ENCODE results near the gene ANKRD30A.
"Not testable (repeated sequence)": the region's sequence is repeated elsewhere in the genome, so short reads cannot be mapped to it uniquely, and the experiment has no call there.

Gene ANKRD30A

DNA sequence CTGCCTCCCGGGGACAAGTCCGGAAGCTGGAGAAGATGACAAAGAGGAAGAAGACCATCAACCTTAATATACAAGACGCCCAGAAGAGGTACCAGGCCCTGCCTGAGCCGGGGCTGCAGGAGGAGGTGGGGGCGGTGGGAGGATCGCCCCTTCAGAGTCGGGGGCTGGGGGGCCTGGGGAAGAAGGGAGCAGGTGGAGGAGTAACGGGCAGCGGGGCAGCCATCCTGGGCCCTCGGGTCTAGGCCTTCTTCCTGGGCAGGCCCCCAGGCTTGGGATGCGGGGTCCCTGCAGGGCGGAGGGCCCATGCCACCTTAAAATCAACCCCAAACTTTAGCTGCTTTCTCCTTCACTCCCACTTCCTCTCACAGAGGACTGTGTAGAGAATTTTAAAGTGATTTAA lies 523 bp downstream of the ANKRD30A start:
- TF ChIP-seq, protein P1, sequence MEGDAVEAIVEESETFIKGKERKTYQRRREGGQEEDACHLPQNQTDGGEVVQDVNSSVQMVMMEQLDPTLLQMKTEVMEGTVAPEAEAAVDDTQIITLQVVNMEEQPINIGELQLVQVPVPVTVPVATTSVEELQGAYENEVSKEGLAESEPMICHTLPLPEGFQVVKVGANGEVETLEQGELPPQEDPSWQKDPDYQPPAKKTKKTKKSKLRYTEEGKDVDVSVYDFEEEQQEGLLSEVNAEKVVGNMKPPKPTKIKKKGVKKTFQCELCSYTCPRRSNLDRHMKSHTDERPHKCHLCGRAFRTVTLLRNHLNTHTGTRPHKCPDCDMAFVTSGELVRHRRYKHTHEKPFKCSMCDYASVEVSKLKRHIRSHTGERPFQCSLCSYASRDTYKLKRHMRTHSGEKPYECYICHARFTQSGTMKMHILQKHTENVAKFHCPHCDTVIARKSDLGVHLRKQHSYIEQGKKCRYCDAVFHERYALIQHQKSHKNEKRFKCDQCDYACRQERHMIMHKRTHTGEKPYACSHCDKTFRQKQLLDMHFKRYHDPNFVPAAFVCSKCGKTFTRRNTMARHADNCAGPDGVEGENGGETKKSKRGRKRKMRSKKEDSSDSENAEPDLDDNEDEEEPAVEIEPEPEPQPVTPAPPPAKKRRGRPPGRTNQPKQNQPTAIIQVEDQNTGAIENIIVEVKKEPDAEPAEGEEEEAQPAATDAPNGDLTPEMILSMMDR (IDR thresholded peaks at IDR 0.05; ENCODE audit: insufficient read depth, low read depth, low read length, missing control alignments): no peak
- DNase-seq (ENCODE audit: low read depth): no peak
- no peak overlapping the region for H3K4me3 ChIP-seq (ENCODE audit: low read depth, low read length)

DNA sequence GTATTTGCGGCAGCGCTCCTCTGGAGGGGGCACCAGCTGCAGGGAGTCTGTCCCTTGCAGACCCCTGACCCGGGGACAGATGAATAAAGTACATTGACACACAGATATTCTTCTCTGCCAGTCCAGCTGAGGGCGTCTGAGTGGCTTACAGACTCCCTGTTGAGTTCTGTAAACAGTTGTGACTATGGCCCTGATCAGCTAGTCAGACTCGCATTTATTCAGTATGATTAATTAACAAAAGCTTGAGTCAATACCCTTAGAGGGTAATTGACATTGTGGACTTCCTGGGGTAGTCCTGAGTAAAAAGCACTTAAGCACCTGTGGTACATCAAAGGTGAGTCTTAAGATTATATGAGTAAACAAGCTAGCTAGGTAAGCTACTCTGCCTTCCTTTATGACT lies 21.0 kb downstream of the ANKRD30A start:
- no peak overlapping the region for H3K4me3 ChIP-seq (ENCODE audit: low read depth, low read length)
- TF ChIP-seq, protein P1 (IDR thresholded peaks at IDR 0.05; ENCODE audit: insufficient read depth, low read depth, low read length, missing control alignments): no peak
- no peak for DNase-seq (ENCODE audit: low read depth)

DNA sequence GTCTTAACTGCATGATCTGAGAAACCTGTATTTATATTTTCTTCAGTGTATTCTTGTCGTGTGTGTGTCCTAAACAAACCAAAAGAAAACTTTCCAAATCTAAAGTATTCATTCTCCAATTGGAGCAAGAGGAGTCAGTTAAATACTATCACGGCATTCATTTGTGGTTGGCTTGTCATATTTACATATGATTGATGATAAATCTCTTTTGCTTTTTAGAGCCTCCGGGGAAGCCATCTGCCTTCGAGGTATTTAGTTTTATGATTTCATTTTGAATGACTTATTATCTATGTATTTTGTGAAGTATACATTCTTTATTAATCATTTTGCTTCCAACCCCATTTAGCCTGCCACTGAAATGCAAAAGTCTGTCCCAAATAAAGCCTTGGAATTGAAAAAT lies 37.0 kb downstream of the ANKRD30A start:
- not testable (repeated sequence) for H3K4me3 ChIP-seq (ENCODE audit: low read depth, low read length); DNase-seq (ENCODE audit: low read depth)

DNA sequence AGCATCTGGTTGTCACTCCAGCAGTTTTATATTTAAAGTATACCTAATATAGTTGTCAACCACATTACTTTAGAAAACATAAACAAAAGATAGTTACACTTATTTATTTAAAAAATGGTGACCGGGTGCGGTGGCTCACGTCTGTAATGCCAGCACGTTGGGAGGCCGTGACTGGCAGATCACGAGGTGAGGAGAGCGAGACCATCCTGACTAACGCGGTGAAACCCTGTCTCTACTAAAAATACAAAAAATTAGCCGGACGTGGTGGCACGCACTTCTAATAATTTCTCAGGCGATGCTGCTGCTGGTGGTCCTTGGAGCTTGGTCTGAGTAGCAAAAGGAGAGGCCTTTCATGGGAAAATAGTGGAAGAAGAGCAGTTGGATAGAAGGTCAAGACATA lies 46.5 kb downstream of the ANKRD30A start:
- not testable (repeated sequence) for H3K4me3 ChIP-seq (ENCODE audit: low read depth, low read length); DNase-seq (ENCODE audit: low read depth)

DNA sequence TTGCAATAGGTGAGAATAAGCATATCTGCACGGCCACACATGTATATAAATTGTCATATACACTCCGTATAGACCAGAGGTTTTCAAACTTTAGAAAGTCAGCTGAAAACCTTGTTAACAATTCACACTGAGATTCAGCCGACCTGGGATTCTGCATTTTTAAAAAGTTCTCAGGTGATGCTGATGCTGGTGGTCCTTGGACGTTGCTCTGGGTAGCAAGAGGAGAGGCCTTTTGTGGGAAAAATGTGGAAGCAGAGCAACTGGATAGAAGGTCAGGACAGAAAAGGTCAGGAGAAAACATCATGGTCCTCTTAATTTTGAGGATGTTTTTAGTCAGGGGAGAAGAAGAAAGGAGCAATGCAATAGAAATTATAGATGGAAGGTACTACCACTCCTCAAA lies 52.9 kb downstream of the ANKRD30A start:
- not testable (repeated sequence) for H3K4me3 ChIP-seq (ENCODE audit: low read depth, low read length); DNase-seq (ENCODE audit: low read depth)

DNA sequence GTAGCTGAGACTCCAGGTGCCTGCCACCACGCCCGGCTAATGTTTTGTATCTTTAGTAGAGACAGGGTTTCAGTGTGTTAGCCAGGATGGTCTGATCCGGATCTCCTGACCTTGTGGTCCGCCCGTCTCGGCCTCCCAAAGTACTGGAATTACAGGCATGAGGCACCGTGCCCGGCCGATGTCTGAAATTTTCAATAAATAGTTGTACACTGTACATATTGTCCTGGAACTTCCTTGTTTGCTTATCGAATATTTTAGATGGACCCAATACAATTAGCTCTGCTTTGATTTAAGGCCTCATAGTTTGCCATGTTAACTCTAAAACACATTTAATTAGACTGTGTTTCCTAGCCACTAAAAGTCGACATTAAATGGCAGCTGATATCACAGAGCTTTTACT lies 57.3 kb downstream of the ANKRD30A start:
- not testable (repeated sequence) for H3K4me3 ChIP-seq (ENCODE audit: low read depth, low read length); DNase-seq (ENCODE audit: low read depth)

DNA sequence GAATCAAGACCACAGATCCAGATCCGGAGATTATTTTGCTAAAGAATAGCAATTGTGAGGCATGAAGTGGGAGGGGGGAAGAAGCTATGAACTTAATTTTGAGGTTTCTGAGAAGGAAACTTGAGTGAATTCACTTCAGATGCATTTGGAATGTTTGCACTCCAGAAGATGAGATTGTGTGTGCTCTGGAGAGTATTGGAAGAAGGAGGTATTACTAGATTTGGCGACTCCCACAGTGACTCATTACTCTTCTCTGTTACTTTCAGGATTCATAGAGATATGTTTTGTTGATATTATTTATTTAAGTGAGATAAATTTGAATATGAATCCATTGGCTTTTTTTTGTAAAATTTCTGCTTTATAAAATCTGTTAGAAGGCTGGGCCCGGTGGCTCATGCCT lies 80.7 kb downstream of the ANKRD30A start:
- no peak overlapping the region for H3K4me3 ChIP-seq (ENCODE audit: low read depth, low read length)
- DNase-seq (ENCODE audit: low read depth): no peak
- TF ChIP-seq, protein P1 (IDR thresholded peaks at IDR 0.05; ENCODE audit: insufficient read depth, low read depth, low read length, missing control alignments): no peak

DNA sequence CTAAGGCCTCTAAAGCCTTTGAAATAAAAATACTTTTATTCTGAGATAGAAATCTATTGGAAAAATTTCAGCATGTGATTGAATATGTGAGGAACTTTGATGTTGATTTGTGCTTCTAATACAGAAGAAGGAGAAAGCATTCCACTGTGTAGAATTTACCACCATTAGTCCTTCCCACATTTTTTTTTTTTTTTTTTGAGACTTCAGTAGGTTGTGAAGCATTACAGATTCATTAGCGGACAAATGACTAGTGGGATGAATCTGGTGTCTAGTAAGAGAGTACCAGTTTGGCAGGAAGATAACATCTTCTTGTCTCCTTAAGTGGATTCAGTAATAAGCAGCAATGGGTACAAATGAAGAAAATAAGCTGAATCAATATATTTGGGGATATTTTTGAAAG lies 95.5 kb downstream of the ANKRD30A start:
- no peak for DNase-seq (ENCODE audit: low read depth)
- TF ChIP-seq, protein P1 (IDR thresholded peaks at IDR 0.05; ENCODE audit: insufficient read depth, low read depth, low read length, missing control alignments): no peak

DNA sequence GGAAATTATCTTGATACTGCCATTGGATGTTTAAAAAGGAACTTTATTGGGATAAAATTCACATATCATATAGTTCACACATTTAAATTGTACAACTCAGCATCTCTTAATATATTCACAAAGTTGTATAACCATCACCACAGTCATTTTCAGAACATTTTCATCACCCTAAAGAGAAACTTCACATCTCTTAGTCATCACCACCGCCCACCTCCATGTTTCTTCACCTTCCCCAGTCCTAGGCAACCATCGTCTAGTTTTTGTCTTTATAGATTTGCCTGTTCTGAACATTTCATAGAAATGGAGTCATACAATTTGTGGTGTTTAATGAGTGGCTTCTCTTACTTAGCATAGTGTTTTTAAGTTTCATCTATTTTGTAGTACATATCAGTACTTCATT lies 96.6 kb downstream of the ANKRD30A start:
- TF ChIP-seq, protein P1 (IDR thresholded peaks at IDR 0.05; ENCODE audit: insufficient read depth, low read depth, low read length, missing control alignments): no peak
- H3K4me3 ChIP-seq (ENCODE audit: low read depth, low read length): no peak overlapping the region
- DNase-seq (ENCODE audit: low read depth): no peak

More for the DNA sequence above, 95.5 kb downstream of the ANKRD30A start:
- no peak overlapping the region for H3K4me3 ChIP-seq (ENCODE audit: low read depth, low read length)

Measured in GM12865 (cell line).